GM18861 (cell line): ENCODE data around the gene BPI.
"Not testable (repeated sequence)": the region's sequence is repeated elsewhere in the genome, so short reads cannot be mapped to it uniquely, and the experiment has no call there.

Experiments
- ATAC-seq: cut with Tn5 transposase; IDR thresholded peaks from one replicate; pipeline ENCODE4 v1.9.1; 2021; ENCODE audit not compliant: unreplicated experiment

BPI gene

GRCh38 chr20:38302786-38303185 lies 1.2 kb upstream of the BPI start:
- no peak for ATAC-seq

DNA sequence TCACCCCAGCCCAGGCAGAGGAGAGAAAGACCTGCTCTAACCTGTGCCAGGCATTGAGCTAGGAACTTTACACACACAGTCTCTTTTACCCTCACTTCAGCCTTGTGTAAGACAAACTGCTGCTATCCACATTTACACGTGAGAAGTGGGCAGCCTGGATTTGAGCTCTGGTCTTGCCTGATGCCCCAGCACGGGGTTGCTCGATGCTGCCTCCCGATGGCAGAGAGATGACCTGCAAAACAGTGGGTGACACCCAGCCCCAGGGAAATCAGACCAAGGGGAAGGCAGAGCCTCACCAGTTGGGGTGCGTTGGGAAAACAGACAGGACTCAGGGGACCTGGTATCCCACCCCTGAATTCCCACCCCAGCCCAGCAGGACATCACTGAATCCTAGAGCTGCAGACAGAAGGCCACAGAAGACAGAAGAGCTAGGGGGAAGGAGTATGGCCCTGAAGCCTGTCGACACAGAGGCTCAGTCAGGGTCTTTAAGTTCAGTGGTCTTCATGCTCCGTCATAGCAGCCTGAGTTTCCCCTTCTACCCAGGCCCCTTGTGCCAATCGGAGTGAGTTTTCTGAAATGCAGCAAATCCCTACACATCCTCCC lies 990 bp downstream of the BPI start:
- ATAC-seq, result no peak

DNA sequence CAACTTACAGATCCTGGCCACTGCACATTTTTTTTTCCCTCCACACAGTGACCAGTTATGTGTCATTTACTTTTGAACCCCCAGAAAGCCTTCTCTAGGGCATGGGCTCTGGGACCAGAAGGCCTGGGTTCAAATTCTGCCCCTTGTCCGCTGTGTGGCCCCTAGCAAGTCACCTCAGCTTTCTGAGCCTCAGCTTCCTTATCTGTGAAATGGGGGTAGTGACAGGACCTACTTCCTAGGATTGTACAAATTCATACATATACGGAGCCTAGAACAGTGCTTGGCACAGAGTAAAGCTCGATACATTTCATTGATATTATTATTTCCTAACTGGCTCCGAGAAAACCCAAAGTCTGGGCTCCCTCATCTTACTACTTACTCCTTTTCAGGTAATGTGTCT lies 1.6 kb downstream of the BPI start:
- no peak for ATAC-seq

DNA sequence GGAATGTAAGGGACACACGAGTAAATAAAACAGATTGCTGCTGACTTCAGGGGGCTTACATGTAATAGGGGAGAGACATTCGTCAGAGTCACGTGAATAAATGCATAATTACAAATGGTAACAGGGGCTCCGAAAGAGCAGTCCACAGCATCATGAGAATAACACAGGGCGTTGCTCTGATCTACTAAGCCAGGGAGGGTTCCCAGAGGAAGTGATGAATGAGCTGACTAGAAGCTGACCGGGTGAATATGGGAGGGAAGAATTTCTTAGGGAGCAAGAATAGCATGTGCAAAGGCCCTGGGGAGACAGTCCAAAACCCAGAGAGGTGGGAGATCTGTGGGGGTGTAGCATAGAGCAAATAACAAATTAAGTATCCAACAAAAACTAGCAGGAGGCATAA lies 2.4 kb downstream of the BPI start:
- no peak for ATAC-seq

GRCh38 chr20:38307371-38308046 lies 3.6 kb downstream of the BPI start:
- ATAC-seq, result no peak

DNA sequence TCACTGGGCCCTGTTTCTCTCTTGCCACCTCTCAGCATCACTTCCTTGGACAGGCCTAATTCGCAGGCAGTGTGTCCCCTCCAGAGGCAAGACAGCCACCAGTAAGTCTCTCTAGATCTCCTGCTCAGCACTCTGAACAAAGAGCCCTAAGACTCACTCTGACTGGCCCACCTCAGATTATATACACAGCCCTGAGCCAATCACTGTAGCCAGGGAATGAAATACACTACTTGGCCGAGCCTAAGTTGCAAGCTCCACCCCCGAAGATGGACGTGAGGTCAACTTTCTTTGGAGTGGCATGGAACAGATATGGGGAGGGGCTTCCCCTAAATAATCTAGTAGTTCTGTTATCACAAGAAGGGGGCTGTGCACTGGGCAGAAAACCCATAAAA lies 4.1 kb downstream of the BPI start:
- ATAC-seq, result no peak

DNA sequence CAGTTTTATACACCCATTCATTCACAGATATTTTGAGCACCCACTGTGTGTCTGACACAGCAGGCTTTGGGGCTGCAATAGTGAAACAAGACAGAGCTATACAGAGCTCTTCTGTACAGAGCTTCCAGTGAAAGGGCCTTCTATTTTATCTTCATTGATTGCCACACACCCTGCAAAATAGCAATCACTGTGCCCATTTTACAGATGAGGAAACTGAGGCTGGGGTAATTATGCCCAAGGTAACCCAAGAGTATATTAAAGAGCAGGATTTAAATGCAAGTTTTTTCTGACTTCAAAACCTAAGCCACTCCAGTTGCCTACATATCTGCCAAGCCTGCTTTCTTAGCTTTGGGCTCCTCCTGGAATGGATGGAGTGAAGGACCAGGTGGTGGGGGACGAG lies 4.5 kb downstream of the BPI start:
- no peak for ATAC-seq

GRCh38 chr20:38311091-38311490 lies 7.1 kb downstream of the BPI start:
- no peak for ATAC-seq

- no peak for ATAC-seq
These were observed 7.5 kb downstream of the BPI start for GRCh38 chr20:38311491-38311890.

DNA sequence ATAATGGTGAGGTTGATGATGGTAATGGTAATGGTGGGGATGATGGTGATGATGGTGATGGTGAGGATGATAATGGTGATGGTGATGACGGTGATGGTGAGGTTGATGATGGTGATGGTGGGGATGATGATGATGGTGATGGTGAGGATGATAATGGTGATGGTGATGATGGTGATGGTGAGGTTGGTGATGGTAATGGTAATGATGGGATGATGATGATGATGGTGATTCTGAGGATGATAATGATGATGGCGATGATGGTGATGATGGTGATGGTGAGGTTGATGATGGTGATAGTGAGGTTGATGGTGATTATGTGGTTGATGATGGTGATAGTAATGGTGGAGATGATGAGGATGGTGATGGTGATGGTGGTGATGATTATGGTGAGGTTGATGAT lies 9.7 kb downstream of the BPI start:
- no peak for ATAC-seq

GRCh38 chr20:38314350-38314749 lies 10.4 kb downstream of the BPI start:
- ATAC-seq, result not testable (repeated sequence)

GRCh38 chr20:38315290-38315966 lies 11.5 kb downstream of the BPI start:
- no peak for ATAC-seq

DNA sequence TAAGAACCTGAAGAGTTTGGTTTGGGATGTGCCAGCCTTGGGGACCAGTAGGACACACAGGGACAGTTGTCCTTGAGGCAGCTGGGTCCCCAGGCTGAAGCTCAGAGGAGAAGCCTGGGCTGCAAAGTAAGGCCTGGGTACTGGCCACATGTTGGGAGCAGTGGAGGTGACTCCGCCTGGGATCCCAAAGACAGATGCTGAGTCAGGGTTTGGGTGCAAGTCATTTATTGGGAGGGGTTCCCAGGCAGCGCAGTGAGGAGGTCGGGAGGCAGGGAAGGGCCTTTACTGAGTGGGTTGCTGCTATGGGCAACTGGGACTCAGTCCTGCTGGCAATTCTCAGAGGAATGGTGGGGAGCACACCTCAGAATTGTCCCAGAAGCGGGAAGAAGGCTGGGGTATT lies 12.4 kb downstream of the BPI start:
- no peak for ATAC-seq

- ATAC-seq, result no peak
These were observed 13.5 kb downstream of the BPI start for GRCh38 chr20:38317422-38317821.

DNA sequence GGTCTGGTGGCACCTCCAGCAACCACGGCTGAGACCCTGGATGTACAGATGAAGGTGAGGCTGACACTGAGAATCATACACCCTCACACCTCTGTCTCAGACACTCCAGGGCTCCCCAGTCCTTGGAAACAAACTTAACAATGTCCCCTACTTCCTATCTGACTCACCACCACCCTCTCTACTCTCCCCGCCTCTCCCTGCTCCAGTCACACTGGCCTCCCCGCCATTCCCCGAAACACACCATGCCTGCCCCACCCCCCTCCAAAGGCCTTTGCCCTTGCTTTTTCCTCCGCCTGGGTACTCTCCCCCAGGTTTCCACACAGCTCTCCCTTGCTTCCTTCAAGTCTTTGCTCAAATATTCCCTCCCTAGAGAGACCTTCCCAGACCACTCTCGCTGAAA lies 16.3 kb downstream of the BPI start:
- no peak for ATAC-seq

DNA sequence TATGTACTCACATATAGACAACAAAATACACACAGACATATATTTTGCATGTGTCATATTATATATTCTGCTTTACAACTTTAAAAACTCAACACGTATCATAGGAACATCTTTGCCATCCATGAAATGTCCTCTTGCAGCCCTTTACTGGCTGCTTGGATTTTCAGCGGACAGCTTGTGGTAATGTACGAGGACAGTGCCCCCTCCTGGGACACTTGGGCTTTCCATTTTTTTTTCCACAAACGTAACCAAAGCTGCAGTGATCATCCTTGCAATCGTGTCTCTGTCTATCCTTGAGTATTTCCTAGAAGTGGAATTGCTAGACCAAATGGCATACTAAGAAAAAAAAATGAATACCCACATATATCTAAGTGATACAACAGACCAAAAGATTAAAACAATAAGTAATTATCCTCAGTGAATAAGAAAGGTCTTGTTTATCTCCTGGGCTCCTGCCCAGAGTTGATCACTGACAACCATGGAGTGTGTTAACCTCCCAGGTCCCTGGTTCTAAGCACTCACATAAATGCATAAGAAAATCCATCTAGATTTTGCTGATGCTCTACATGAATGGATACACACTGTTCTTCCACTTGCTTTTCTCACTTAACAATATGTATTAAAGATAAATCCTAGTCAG lies 18.1 kb downstream of the BPI start:
- no peak for ATAC-seq

GRCh38 chr20:38324159-38324558 lies 20.2 kb downstream of the BPI start:
- no peak for ATAC-seq

- ATAC-seq, result no peak
These were observed 21.2 kb downstream of the BPI start for GRCh38 chr20:38325167-38325566.

DNA sequence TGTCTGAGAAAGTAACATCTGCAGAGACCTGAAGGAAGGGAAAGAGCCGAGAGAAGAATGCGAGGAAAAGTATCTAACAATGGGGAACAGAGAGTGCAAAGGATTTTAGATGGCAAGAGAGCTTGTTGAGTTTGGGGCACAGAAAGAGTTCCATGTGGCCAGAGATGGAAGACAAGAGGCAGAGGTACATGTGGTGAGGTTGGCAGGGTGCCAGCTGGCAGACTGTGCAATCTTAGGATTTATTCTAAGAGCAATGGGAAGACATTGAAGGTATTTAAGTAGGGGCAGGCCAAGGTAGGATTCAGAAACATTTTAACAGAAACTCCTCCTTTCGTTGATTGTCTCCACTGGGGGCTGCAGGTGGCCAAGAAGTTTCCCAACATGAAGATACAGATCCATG lies 21.9 kb downstream of the BPI start:
- no peak for ATAC-seq

GRCh38 chr20:38326309-38326708 lies 22.4 kb downstream of the BPI start:
- no peak for ATAC-seq

- ATAC-seq, result no peak
These were observed 26.7 kb downstream of the BPI start for GRCh38 chr20:38330638-38331037.

- no peak for ATAC-seq
These were observed 27.3 kb downstream of the BPI start for GRCh38 chr20:38331245-38331644.
